Measurements from ENCODE around the gene HMX2.

HMX2 gene

GRCh38 chr10:123143825-123144168 is 4.1 kb upstream of the HMX2 start:
- no peak overlapping the region for H3K4me3 ChIP-seq (ENCODE audit: low read depth, low read length)
- TF ChIP-seq CTCF (IDR thresholded peaks at IDR 0.05; ENCODE audit: low read depth, low read length), result no peak
- no peak for DNase-seq (ENCODE audit: low read depth, low spot score)
- in situ Hi-C loops (cut with HindIII; ENCODE audit: low sequenced_read_pairs), result no loop called here

GRCh38 chr10:123144697-123145541 is 3.0 kb upstream of the HMX2 start:
- DNase-seq (ENCODE audit: low read depth, low spot score), result no peak
- H3K4me3 ChIP-seq (ENCODE audit: low read depth, low read length), result no peak overlapping the region
- TF ChIP-seq CTCF (IDR thresholded peaks at IDR 0.05; ENCODE audit: low read depth, low read length), result no peak
- in situ Hi-C loops (cut with HindIII; ENCODE audit: low sequenced_read_pairs), result no loop called here

GRCh38 chr10:123145542-123146012 is 2.4 kb upstream of the HMX2 start:
- no peak for DNase-seq (ENCODE audit: low read depth, low spot score)
- TF ChIP-seq CTCF (IDR thresholded peaks at IDR 0.05; ENCODE audit: low read depth, low read length), result no peak
- H3K4me3 ChIP-seq (ENCODE audit: low read depth, low read length), result no peak overlapping the region
- in situ Hi-C loops (cut with HindIII; ENCODE audit: low sequenced_read_pairs), result no loop called here

GRCh38 chr10:123146013-123146893 is 1.7 kb upstream of the HMX2 start:
- in situ Hi-C loops (cut with HindIII; ENCODE audit: low sequenced_read_pairs), result no loop called here
- no peak for DNase-seq (ENCODE audit: low read depth, low spot score)
- no peak overlapping the region for H3K4me3 ChIP-seq (ENCODE audit: low read depth, low read length)
- no peak for TF ChIP-seq CTCF (IDR thresholded peaks at IDR 0.05; ENCODE audit: low read depth, low read length)

- TF ChIP-seq CTCF (IDR thresholded peaks at IDR 0.05; ENCODE audit: low read depth, low read length), result no peak
- in situ Hi-C loops (cut with HindIII; ENCODE audit: low sequenced_read_pairs), result no loop called here
- no peak overlapping the region for H3K4me3 ChIP-seq (ENCODE audit: low read depth, low read length)
- no peak for DNase-seq (ENCODE audit: low read depth, low spot score)
Observed at GRCh38 chr10:123146894-123147634, 872 bp upstream of the HMX2 start.

All from astrocyte of the spinal cord (primary cell).